NT2/D1 (cell line): ENCODE data around the gene C6orf15.

Experiments used
- DNase-seq: peaks from one replicate; pipeline ENCODE4 v3.0.0-alpha.2; 2011; ENCODE audit warnings: low read depth, low spot score
- H3K27me3 ChIP-seq: 2 replicates; pipeline ENCODE4 v1.6.0; 2011; ENCODE audit warnings: mild to moderate bottlenecking; ENCODE audit not compliant: insufficient read length, insufficient read depth
- H3K36me3 ChIP-seq: 2 replicates; pipeline ENCODE4 v1.6.1; 2011; ENCODE audit warnings: mild to moderate bottlenecking, low read length, mixed read lengths; ENCODE audit not compliant: insufficient read depth, insufficient read length
- H3K4me1 ChIP-seq: 2 replicates; pipeline ENCODE4 v1.5.1; 2011; ENCODE audit not compliant: insufficient read depth, insufficient read length
- H3K4me3 ChIP-seq: 2 replicates; pipeline ENCODE4 v1.5.1; 2011; ENCODE audit warnings: low read depth; ENCODE audit not compliant: insufficient read length
- H3K9ac ChIP-seq: 2 replicates; pipeline ENCODE4 v1.6.0; 2011; ENCODE audit warnings: low read depth; ENCODE audit not compliant: insufficient read length
- H3K9me3 ChIP-seq: 2 replicates; pipeline ENCODE4 v1.5.1; 2011; ENCODE audit warnings: mild to moderate bottlenecking, low read length; ENCODE audit not compliant: insufficient read depth
- SUZ12 ChIP-seq: IDR thresholded peaks from 2 replicates; pipeline ENCODE4 v1.6.1; 2011; ENCODE audit not compliant: insufficient read length, insufficient read depth; ENCODE audit errors: extremely low read depth
- YY1 ChIP-seq: IDR thresholded peaks from 2 replicates; pipeline ENCODE4 v1.6.1; 2011; ENCODE audit not compliant: insufficient read length, insufficient read depth
- ZNF274 ChIP-seq: IDR thresholded peaks from 2 replicates; pipeline ENCODE4 v1.6.1; 2011; ENCODE audit warnings: mild to moderate bottlenecking, low read depth, low read length

The C6orf15 gene

DNA sequence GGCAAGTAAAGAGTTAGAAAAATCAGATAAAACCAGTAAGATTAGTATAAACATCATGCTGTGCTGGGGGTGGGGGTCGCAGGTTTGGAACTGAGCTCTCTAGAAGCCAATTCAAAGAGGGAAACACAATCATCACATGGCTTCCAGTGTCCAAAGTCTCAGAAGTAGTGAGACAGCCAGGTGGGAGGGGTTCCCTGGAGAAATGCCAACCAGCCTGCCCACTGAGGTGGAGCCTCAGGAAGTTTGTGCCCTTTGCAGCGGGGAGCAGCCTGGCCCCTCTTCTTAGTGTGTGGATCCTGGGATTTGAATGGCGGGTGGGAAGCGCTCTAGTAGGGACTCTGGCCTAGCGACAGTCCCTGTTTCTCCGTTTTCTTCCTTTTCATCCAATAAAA, 21.4 kb downstream of the C6orf15 start:
- Histone ChIP-seq H3K9ac (no peak overlapping the region), H3K27me3 (no peaks in the 10 kb centered on the region), H3K9me3 (no peaks in the 10 kb centered on the region), H3K4me1 (no peaks in the 10 kb centered on the region), H3K36me3 (no peaks in the 10 kb centered on the region), H3K4me3 (no peak overlapping the region)
- TF ChIP-seq YY1 (no peak), SUZ12 (no peak), ZNF274 (no peak)
- DNase-seq, result no peak

GRCh38 chr6:31090275-31090972, 22.0 kb downstream of the C6orf15 start:
- H3K4me1 ChIP-seq, result no peaks in the 10 kb centered on the region
- no peak overlapping the region for H3K4me3 ChIP-seq
- H3K9me3 ChIP-seq, result no peaks in the 10 kb centered on the region
- H3K36me3 ChIP-seq, result no peaks in the 10 kb centered on the region
- no peak overlapping the region for H3K9ac ChIP-seq
- H3K27me3 ChIP-seq, result no peaks in the 10 kb centered on the region
- TF ChIP-seq ZNF274, result no peak
- no peak for TF ChIP-seq SUZ12
- no peak for TF ChIP-seq YY1
- DNase-seq, result no peak

- H3K4me1 ChIP-seq, result no peaks in the 10 kb centered on the region
- no peaks in the 10 kb centered on the region for H3K27me3 ChIP-seq
- no peak overlapping the region for H3K4me3 ChIP-seq
- no peaks in the 10 kb centered on the region for H3K36me3 ChIP-seq
- H3K9me3 ChIP-seq, result no peaks in the 10 kb centered on the region
- H3K9ac ChIP-seq, result no peak overlapping the region
- TF ChIP-seq ZNF274 (no peak), YY1 (no peak), SUZ12 (no peak)
- peak; percentile 71 for DNase-seq
Measured at GRCh38 chr6:31087494-31088089, 24.8 kb downstream of the C6orf15 start.

DNA sequence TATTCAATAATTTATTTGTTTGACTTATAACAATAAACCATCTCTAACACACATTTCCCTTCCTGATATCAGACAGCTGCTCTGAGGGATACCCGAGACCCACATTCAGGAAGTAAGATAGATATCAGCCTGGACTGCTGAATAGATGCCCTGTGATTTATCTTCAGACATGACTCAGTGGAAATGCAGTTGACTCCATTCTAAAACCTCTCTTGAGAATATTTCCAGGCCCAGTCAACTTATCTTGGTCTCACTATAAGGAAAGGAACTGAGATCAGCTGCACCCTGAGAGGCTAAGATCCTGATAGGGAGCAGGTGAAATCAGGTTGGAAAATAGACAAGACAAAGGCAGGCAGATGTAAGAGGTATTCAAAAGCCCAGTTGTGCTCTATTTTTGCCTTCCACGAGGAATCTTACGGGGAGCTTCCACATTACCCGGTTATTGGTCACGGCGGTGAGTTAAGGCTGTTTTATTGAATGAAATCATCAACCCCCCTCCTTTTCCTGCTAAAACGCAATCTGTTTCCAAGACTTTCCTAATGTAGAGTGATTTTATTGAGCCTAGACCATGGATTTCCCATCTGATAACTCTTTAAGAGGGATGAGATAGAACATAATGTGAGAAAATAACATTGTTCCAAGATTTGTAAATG, 25.5 kb downstream of the C6orf15 start:
- TF ChIP-seq ZNF274 (no peak), YY1 (no peak)
- Histone ChIP-seq H3K9me3 (no peaks in the 10 kb centered on the region), H3K4me1 (no peaks in the 10 kb centered on the region), H3K9ac (no peak overlapping the region), H3K4me3 (no peak overlapping the region), H3K27me3 (no peaks in the 10 kb centered on the region), H3K36me3 (no peaks in the 10 kb centered on the region)
- no peak for DNase-seq

GRCh38 chr6:31083742-31084354, 28.5 kb downstream of the C6orf15 start:
- TF ChIP-seq ZNF274, result no peak
- TF ChIP-seq YY1, result no peak
- TF ChIP-seq SUZ12, result no peak
- H3K9ac ChIP-seq, result no peak overlapping the region
- H3K9me3 ChIP-seq, result no peaks in the 10 kb centered on the region
- H3K4me3 ChIP-seq, result no peak overlapping the region
- DNase-seq, result peak; percentile 50
- H3K27me3 ChIP-seq, result no peaks in the 10 kb centered on the region
- no peaks in the 10 kb centered on the region for H3K36me3 ChIP-seq
- H3K4me1 ChIP-seq, result no peaks in the 10 kb centered on the region

- Histone ChIP-seq H3K9me3 (no peaks in the 10 kb centered on the region), H3K9ac (peak overlapping the region; percentile 4), H3K4me3 (no peak overlapping the region), H3K27me3 (no peaks in the 10 kb centered on the region), H3K36me3 (no peaks in the 10 kb centered on the region), H3K4me1 (peaks cover 3% of the 10 kb centered on the region)
- no peak for DNase-seq
- TF ChIP-seq YY1 (no peak), SUZ12 (no peak), ZNF274 (no peak)
Measured at GRCh38 chr6:31081872-31082271, 30.5 kb downstream of the C6orf15 start.
